Progenitor cell of endocrine pancreas (in vitro differentiated cells): ENCODE measurements around the gene SPDYA. TPM values are rescaled to one million over a fixed set of nuclear protein-coding genes. Genes with fewer than 3 reads are reported as not detected.

Source experiments
- DNase-seq: peaks from one replicate; pipeline ENCODE4 v3.0.0; 2021; ENCODE audit warnings: low spot score; ENCODE audit not compliant: unreplicated experiment
- H3K27ac Mint-ChIP-seq: 2 replicates; pipeline ENCODE4 v1.8.0; 2021; ENCODE audit warnings: mild to moderate bottlenecking, moderate library complexity, mixed read lengths
- H3K27me3 Mint-ChIP-seq: 2 replicates; pipeline ENCODE4 v1.8.0; 2021; ENCODE audit warnings: mixed read lengths
- H3K36me3 Mint-ChIP-seq: 2 replicates; pipeline ENCODE4 v1.8.0; 2022; ENCODE audit warnings: mixed read lengths; ENCODE audit not compliant: insufficient read depth
- H3K4me1 Mint-ChIP-seq: 2 replicates; pipeline ENCODE4 v1.8.0; 2021; ENCODE audit warnings: low read depth, mixed read lengths
- H3K4me3 Mint-ChIP-seq: 2 replicates; pipeline ENCODE4 v1.8.0; 2021; ENCODE audit warnings: low read depth, mild to moderate bottlenecking, moderate library complexity, mixed read lengths
- H3K9me3 Mint-ChIP-seq: 2 replicates; pipeline ENCODE4 v1.8.0; 2021; ENCODE audit warnings: low read depth, mixed read lengths
- long read RNA-seq: library from polyadenylated mRNA; unstranded; transcript quantifications from one replicate; pipeline ENCODE4 v2.0.0, GENCODE V29; 2020
- total RNA-seq: library from RNA; stranded (reverse); gene quantifications from 2 replicates; pipeline ENCODE4 v1.2.1, GENCODE V29; 2021
- TF ChIP-seq, protein P1 (sequence below): fragments of 200-600 bp; sonication (generic); IDR thresholded peaks from one replicate; pipeline ENCODE4 v1.5.0; 2021; ENCODE audit warnings: antibody characterized with exemption, mild to moderate bottlenecking; ENCODE audit not compliant: unreplicated experiment

Gene SPDYA
- total RNA-seq = 1.6 and 2.0 TPM in 2 replicates
- long read RNA-seq, partial matches to known transcripts = 0 of 27 reads
- long read RNA-seq, other reads (novel, unspliced or antisense) = 27 of 27 reads

DNA sequence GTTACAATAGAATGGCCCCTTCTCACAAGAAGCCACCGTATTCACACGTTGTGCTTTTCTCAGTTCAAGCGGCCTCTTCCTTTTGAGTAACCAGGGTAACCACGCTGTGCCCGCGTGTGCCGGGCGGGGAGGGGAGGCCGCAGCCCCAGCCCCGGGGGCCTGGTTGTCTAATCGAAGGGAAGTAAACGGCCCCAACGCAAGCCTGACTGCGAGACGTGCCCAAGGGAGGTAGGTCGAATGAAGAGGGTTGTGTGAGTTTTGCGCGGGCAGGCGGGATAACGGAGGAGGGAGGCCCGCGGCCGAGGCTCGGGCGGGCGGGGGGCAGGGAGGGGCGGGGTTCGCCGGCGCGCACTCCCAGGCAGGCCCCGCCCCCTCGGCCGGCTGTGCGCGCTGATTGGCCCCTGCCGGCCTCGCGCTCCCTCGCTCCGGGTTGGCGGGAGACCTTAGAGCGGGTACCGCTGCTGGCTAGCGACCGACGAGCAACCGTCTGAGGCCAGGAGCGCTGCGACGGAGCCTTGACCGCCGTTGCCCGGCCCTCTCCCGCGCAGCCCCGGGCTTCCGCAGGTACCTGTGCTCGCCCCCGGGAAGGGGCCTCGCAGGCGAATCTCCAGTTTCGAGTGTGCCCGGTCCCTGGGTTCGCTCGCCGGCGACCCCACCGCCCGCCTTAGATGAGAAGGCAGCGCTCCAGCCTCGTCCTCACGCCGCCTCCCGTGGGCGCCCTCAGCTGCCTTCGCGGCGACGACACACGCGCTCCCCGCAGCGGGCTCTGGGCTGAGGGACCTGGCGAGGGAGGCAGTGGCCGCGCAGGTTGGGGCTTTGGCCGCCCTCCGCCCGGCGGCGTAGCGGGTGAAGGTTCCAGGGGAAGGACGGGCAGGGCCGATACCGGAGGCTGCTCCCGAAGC lies at the start of gene SPDYA:
Gene SPDYA (plus strand): TSS at position 451 of the 902 bp plus-strand sequence. CDS start 5,181 bp downstream, outside the sequence.
- peak within 1 kb of the TSS; percentile 56 for H3K27ac Mint-ChIP-seq
- DNase-seq = peak; percentile 56
- TF ChIP-seq, protein P1, sequence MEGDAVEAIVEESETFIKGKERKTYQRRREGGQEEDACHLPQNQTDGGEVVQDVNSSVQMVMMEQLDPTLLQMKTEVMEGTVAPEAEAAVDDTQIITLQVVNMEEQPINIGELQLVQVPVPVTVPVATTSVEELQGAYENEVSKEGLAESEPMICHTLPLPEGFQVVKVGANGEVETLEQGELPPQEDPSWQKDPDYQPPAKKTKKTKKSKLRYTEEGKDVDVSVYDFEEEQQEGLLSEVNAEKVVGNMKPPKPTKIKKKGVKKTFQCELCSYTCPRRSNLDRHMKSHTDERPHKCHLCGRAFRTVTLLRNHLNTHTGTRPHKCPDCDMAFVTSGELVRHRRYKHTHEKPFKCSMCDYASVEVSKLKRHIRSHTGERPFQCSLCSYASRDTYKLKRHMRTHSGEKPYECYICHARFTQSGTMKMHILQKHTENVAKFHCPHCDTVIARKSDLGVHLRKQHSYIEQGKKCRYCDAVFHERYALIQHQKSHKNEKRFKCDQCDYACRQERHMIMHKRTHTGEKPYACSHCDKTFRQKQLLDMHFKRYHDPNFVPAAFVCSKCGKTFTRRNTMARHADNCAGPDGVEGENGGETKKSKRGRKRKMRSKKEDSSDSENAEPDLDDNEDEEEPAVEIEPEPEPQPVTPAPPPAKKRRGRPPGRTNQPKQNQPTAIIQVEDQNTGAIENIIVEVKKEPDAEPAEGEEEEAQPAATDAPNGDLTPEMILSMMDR = no peak
- no peaks in the 10 kb centered on the region for H3K9me3 Mint-ChIP-seq
- H3K36me3 Mint-ChIP-seq = peaks cover 6% of the 10 kb centered on the region
- peaks cover 10% of the 10 kb centered on the region for H3K27me3 Mint-ChIP-seq
- peak within 1 kb of the TSS; percentile 62 for H3K4me3 Mint-ChIP-seq
- H3K4me1 Mint-ChIP-seq = no peaks in the 10 kb centered on the region

DNA sequence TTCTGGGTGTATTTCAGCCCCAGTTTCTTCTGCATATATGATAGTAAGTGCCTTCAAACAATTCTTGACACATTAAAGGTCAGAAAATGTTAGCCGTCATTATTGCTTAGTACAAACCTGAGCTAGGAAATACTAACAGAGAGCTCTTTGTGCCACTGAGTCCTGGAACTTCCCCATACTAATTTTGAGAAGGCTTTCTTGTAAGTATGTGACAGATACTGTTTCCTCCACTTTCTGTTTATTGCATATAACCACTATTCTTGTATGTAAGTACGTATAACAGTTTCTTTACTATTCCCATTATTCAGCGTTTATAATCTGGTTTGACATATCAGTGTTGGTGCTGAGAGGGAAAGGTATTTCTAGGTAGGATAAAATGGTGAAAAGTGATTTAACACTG lies 49.2 kb upstream of the SPDYA start:
- Mint-ChIP-seq H3K4me1 (peaks cover 21% of the 10 kb centered on the region), H3K4me3 (no peak overlapping the region), H3K9me3 (no peaks in the 10 kb centered on the region), H3K27ac (no peak overlapping the region), H3K36me3 (peaks cover 4% of the 10 kb centered on the region), H3K27me3 (no peaks in the 10 kb centered on the region)
- DNase-seq = no peak
- TF ChIP-seq, protein P1 = no peak

DNA sequence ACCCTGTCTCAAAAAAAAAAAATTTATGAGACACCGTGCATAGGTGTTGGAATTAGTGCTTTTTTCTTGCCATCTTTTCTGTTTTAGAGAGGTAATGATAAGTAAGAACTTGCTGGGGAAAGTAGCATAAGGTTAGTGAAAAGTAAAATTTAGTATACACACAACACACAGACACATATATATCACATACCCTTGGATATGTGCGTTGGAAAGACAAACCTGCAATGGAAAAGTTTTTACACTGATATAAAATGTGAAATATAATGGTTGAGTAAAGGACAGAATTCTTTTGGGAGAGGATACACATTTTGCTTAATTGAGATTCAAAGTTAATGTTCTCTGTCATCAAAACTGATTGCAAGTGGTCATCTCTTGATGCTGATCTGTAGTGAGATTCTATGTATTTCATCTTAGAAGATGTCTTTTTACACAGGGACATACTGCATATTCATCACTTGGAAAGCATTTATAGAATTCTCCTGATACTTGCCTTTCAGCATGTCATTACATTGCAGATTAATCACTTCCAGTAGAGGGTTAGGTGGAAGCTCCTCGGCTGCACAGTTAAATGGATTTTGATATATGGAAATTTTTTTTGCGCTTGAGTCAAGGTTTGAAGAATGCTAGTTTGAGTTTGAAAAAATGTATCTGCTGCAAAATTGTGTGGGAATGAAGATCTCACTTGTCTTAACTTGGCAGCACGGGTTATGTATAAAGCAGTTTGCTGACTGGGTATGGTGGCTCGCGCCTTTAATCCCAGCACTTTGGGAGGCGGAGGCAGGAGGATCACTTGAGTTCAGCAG lies 45.5 kb upstream of the SPDYA start:
- H3K4me3 Mint-ChIP-seq = no peak overlapping the region
- H3K27me3 Mint-ChIP-seq = no peaks in the 10 kb centered on the region
- DNase-seq = no peak
- peaks cover 18% of the 10 kb centered on the region for H3K36me3 Mint-ChIP-seq
- peak overlapping the region; percentile 38 for H3K27ac Mint-ChIP-seq
- peaks cover 18% of the 10 kb centered on the region for H3K4me1 Mint-ChIP-seq
- TF ChIP-seq, protein P1 = no peak
- H3K9me3 Mint-ChIP-seq = peaks cover 11% of the 10 kb centered on the region

DNA sequence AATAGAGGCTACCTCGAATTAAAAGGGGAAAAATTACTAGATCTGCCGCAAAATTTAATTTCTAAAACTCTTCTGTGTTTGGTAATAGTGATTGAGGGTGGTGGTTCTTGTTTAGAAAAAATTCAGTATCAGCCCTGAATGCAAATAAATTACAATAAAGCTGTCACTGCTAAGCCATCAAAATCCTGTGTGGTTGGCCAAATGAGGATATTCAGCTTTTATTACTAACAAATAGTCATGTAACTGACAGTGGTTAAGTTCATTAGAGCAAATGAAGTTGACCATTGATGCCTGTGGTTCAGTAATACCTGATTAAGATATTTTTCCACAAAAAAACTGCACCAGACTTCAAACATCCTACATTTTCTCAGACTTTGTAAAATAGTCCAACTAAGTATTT lies 44.6 kb upstream of the SPDYA start:
- Mint-ChIP-seq H3K36me3 (peaks cover 21% of the 10 kb centered on the region), H3K9me3 (peaks cover 11% of the 10 kb centered on the region), H3K27me3 (no peaks in the 10 kb centered on the region), H3K4me3 (no peak overlapping the region), H3K27ac (no peak overlapping the region), H3K4me1 (peaks cover 21% of the 10 kb centered on the region)
- TF ChIP-seq, protein P1 = no peak
- DNase-seq = no peak

DNA sequence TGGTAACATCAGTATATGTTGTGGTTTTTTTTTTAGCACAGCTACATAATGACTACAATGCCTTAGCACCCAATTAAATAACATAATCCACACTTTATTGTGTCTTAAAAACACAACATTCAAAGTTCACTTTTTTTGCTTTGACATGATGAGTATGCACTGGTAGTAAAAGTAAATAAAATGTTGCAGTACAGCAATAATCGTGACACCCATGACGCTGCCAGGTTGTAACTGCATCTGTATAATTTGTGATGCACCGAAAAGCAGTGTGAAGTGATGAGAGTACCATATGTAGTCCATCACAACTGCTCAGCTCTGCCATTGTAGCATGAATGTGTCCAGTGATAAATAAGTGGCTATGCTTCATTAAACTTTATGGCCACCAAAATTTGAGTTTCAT lies 43.3 kb upstream of the SPDYA start:
- H3K27ac Mint-ChIP-seq = no peak overlapping the region
- H3K9me3 Mint-ChIP-seq = peaks cover 11% of the 10 kb centered on the region
- H3K4me3 Mint-ChIP-seq = no peak overlapping the region
- TF ChIP-seq, protein P1 = no peak
- H3K4me1 Mint-ChIP-seq = peaks cover 17% of the 10 kb centered on the region
- DNase-seq = no peak
- peaks cover 18% of the 10 kb centered on the region for H3K36me3 Mint-ChIP-seq
- no peaks in the 10 kb centered on the region for H3K27me3 Mint-ChIP-seq
